ENCODE data around the gene SAMD13.

GRCh38 chr1:84363019-84363418, 61.5 kb downstream of the SAMD13 start:
- TF ChIP-seq POLR2A (IDR thresholded peaks at IDR 0.05): no peak
- TF ChIP-seq, protein P1, sequence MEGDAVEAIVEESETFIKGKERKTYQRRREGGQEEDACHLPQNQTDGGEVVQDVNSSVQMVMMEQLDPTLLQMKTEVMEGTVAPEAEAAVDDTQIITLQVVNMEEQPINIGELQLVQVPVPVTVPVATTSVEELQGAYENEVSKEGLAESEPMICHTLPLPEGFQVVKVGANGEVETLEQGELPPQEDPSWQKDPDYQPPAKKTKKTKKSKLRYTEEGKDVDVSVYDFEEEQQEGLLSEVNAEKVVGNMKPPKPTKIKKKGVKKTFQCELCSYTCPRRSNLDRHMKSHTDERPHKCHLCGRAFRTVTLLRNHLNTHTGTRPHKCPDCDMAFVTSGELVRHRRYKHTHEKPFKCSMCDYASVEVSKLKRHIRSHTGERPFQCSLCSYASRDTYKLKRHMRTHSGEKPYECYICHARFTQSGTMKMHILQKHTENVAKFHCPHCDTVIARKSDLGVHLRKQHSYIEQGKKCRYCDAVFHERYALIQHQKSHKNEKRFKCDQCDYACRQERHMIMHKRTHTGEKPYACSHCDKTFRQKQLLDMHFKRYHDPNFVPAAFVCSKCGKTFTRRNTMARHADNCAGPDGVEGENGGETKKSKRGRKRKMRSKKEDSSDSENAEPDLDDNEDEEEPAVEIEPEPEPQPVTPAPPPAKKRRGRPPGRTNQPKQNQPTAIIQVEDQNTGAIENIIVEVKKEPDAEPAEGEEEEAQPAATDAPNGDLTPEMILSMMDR (IDR thresholded peaks at IDR 0.05): no peak

Measured in esophagus squamous epithelium (tissue), 4 donors.